Measurements from ENCODE around the gene TBC1D3.
"Not testable (repeated sequence)": the region's sequence is repeated elsewhere in the genome, so short reads cannot be mapped to it uniquely, and the experiment has no call there.

The TBC1D3 gene

DNA sequence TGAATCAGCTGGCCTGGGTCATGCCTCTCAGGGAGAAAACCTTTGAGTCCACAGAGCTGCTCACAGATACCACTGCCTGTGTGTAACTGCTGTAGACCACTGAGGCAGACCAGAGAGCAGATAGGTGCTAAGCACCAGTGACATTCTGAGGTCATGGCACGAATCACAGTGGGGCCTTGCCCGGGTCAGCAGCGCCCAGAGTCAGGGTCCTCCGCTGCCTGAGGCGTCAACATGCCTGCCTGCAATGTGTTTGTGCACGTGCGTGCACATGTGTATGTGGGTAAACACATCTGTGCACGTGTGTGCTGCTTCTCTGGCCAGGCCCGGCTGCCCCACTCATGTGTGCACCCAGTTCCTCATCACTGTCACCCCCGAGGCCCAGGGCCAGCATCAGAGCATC is at the start of gene TBC1D3:
TSS of gene TBC1D3 (minus strand) at position 101 of the 400 bp plus-strand sequence. CDS start 1,526 bp downstream, outside the sequence.
- not testable (repeated sequence) for DNase-seq

DNA sequence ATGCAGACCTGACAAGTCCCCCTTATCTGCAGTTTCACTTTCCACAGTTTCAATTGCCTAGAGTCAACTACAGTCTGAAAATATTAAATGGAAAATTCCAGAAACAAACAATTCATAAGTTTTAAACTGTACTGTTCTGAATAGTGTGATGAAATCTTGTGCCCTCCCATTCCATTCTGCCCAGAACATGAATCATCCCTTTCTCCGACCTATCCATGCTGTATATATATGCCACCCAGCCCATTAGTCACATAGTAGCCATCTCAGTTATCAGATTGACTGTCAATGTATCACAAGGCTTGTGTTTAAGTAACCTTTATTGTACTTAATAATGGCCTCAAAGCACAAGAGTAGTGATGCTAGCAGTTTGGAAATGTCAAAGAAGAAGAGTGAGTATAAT is 40.4 kb upstream of the TBC1D3 start:
- DNase-seq = not testable (repeated sequence)

DNA sequence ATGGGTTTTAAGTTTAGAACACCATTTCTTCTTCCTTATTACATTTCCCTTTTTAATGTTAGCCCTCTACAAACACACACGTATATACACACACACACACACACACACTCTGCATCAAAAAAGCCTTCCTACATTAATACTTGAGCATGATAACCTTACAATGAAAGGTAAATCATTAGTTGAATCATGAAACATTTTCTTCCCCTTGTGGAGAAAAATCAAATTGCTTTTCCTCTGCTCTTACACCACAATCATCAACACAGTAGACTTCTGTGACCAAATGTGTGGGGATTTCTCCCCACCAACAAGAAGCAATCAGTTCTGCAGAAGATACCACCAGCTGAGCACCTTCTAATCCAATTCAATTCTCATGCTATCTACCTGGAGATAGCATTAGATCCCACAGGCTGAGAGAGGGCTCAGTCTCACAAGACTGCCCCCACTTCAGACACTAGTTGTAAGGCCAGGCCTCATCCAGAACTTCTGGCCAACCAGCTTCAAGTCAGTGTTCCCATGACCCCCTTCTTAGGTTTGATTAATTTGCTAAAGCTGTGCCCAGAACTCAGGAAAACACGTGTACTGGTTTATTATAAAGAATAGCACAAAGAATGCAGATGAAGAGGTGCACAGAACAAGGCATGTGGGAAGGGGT is 33.6 kb upstream of the TBC1D3 start:
- not testable (repeated sequence) for DNase-seq

DNA sequence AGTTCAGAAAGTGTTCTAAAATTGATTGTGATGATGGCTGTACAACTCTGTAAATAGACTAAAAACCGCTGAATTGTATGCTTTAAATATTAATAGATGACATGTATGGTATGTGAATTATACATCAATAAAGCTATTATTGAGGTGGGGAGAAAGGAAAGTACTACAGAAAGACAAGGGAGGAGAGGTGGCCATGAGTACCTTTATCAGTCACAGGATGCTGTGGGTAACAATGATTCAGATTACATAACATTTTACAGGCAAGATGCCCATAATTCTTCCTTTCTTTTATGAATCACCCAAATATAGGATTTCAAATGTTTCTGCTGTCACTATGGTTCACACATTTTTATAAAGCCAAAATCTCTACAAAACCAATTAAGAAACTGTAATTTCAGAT is 28.5 kb upstream of the TBC1D3 start:
- DNase-seq = not testable (repeated sequence)

DNA sequence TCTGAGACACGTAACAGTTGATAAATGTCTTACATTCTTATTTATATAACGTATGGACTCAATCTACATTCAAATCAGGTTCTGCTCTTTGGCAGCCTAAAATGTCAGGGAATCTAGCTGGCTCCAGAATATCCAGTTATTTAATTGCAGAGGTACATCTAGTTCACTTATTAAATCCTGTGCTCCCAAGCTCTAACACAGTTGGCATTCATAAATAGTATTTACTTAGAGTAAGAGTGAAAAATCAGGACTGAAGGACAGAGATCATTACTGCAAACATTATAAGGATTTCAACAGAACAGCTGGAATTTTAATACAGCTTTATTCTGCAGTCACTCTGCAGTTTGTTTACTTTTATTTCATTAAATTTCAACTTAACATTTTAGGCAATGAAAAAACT is 7.9 kb upstream of the TBC1D3 start:
- not testable (repeated sequence) for DNase-seq

DNA sequence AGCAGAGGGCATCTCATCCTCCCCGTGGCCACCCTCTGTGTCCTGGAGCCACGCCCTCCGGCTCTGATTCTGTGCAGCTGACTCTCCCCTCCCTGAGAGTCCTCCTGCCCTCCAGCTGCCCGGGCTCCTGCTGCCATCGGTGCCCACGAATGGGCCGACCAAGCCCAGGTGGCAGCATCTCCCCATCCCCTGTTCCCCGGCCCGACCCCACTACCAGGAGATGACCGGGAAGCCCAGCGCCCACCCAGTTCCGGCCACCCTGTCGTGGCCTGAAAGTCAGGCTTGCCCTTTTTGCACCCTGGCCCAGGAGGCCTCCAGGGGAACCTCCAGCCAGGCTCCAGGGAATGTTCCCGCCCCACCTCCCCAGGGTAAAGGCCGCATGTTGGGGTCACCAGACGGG is 57.5 kb downstream of the TBC1D3 start:
- not testable (repeated sequence) for DNase-seq

Data from NCI-H2029 (cell line).